ENCODE results near the gene ANKRD28. TPM values are rescaled to one million over a fixed set of nuclear protein-coding genes. Genes with fewer than 3 reads are reported as not detected.

The ANKRD28 gene
- total and polyA plus RNA-seq, 2 of the 13 experiments (the other 11 are each of a cell fraction or from before 2014, with no cell fraction given), result 21.0 to 28.9 TPM

DNA sequence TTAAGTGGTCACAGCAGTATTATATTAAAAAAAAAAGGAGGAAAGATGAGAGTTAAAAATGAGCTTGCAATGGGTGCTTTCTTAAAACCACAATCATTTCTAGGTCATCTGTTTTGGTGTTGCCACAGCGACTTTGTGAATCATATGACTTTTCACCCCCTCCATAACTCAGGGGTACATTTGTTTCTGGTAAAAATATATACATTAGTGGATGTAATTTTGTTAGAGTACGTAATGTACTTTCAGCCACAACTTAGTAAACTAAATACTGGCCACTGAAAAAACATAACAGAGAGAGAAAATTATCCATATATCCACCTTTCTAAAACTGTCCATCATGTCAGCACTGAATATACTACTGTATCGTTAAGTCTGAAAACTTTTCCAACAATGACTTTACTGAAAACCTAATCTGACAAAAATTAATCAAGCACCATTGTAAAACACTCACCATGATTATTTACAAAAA, 3.4 kb downstream of the ANKRD28 start:
- Histone ChIP-seq H3K4me3 (replicated peaks in 1 of 3; ENCODE audit: insufficient read depth in 1 of 3, low read depth in 2 of 3, low read length in 3 of 3) (no peak overlapping the region), H4K20me1 (ENCODE audit: insufficient read depth, low read length) (0 out of 2 replicates have a peak, but pooled peaks cover 3% of the 10 kb centered on the region), H3K27me3 (ENCODE audit: control insufficient read depth in 1 of 2, insufficient read depth in 2 of 2, low read length in 2 of 2) (no peaks in the 10 kb centered on the region; a peak in 1 of 5 replicates), H2AFZ (ENCODE audit: low read length) (no peak overlapping the region), H3K4me1 (ENCODE audit: insufficient read depth, low read length) (peaks cover 42% of the 10 kb centered on the region), H3K4me2 (ENCODE audit: low read depth, low read length) (no peak overlapping the region), H3K27ac (ENCODE audit: extremely low read length, insufficient read depth, low read length) (no peak overlapping the region), H3K9ac (ENCODE audit: insufficient read depth, low read depth, low read length) (no peak overlapping the region), H3K9me3 (ENCODE audit: low read length) (no peaks in the 10 kb centered on the region), H3K79me2 (ENCODE audit: insufficient read depth, low read length) (peaks cover 30% of the 10 kb centered on the region), H3K36me3 (replicated peaks in 1 of 2; ENCODE audit: control insufficient read depth in 1 of 2, insufficient read depth in 2 of 2, low read length in 2 of 2) (0 out of 5 replicates have a peak, but pooled peaks cover 0 to 2% of the 10 kb centered on the region in 2 experiments)
- FAIRE-seq, result no peak
- ATAC-seq, result no peak
- intact Hi-C loops (cut with micrococcal nuclease; ENCODE audit: unreplicated experiment), result loop anchor here (10.0 kb wide), 1 partner anchor 190 kb away; the partner anchor contains the start of genes BTD and HACL1
- no peak for DNase-seq (ENCODE audit: low spot score)
- in situ Hi-C loops (cut with HindIII; ENCODE audit: extremely low pct_ligation_motif_present, low pct_unique_long_range_greater_than_20kb), result no loop called here
- TF ChIP-seq, protein P1, sequence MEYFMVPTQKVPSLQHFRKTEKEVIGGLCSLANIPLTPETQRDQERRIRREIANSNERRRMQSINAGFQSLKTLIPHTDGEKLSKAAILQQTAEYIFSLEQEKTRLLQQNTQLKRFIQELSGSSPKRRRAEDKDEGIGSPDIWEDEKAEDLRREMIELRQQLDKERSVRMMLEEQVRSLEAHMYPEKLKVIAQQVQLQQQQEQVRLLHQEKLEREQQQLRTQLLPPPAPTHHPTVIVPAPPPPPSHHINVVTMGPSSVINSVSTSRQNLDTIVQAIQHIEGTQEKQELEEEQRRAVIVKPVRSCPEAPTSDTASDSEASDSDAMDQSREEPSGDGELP (IDR thresholded peaks at IDR 0.05; ENCODE audit: borderline replicate concordance, low read depth), result no peak
- 97% methylated on average over 3 of the region's 3 CpGs for whole genome bisulfite sequencing (ENCODE audit: low lambda C conversion rate)
- no TSS peak for BruUV-seq (replicated peaks)
- CTCF ChIA-PET (ENCODE audit: low intra/inter-chr PET ratio, low total read pairs), result no interaction called here
- POLR2A ChIA-PET, result no interaction called here

DNA sequence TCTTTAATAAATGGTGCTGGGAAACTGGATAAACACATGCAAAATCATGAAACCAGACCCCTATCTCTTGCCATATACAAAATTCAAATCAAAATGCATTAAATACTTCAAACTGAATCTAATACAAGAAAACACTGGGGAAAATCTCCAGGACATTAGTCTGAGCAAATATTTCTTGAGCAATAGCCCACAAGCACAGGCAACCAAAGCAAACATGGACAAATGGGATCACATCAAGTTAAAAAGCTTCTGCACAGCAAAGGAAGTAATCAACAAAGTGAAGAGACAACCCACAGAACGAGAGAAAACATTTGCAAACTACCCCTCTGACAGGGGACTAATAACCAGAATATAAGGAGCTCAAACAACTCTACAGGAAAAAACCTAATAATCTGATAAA, 6.3 kb downstream of the ANKRD28 start:
- H3K27ac ChIP-seq (ENCODE audit: extremely low read length, insufficient read depth, low read length), result no peak overlapping the region
- H3K27me3 ChIP-seq (ENCODE audit: control insufficient read depth in 1 of 2, insufficient read depth in 2 of 2, low read length in 2 of 2), result no peaks in the 10 kb centered on the region; a peak in 1 of 5 replicates
- H3K9ac ChIP-seq (ENCODE audit: insufficient read depth, low read depth, low read length), result no peak overlapping the region
- no peak overlapping the region for H2AFZ ChIP-seq (ENCODE audit: low read length)
- intact Hi-C loops (cut with micrococcal nuclease; ENCODE audit: unreplicated experiment), result loop anchor here (10.0 kb wide), 1 partner anchor 187 kb away; the partner anchor contains the start of genes BTD and HACL1
- H3K9me3 ChIP-seq (ENCODE audit: low read length), result no peaks in the 10 kb centered on the region
- ATAC-seq (peak; percentile 37; the same call in 1 of the 3 replicates), FAIRE-seq (peak; percentile 70), DNase-seq (ENCODE audit: low spot score) (peak; percentile 40)
- H3K36me3 ChIP-seq (replicated peaks in 1 of 2; ENCODE audit: control insufficient read depth in 1 of 2, insufficient read depth in 2 of 2, low read length in 2 of 2), result peaks cover 0 to 6% of the 10 kb centered on the region in 2 experiments; a peak in 1 of 5 replicates
- H3K4me1 ChIP-seq (ENCODE audit: insufficient read depth, low read length), result peaks cover 20% of the 10 kb centered on the region
- no TSS peak for BruUV-seq (replicated peaks)
- H4K20me1 ChIP-seq (ENCODE audit: insufficient read depth, low read length), result no peaks in the 10 kb centered on the region
- 10% methylated on average over 1 of the region's 1 CpG for WGBS (ENCODE audit: low lambda C conversion rate)
- H3K79me2 ChIP-seq (ENCODE audit: insufficient read depth, low read length), result peaks cover 22% of the 10 kb centered on the region
- in situ Hi-C loops (cut with HindIII; ENCODE audit: extremely low pct_ligation_motif_present, low pct_unique_long_range_greater_than_20kb), result no loop called here
- no peak overlapping the region; the same call in 1 of the 2 replicates for H3K4me2 ChIP-seq (ENCODE audit: low read depth, low read length)
- ChIA-PET POLR2A (no interaction called here), CTCF (ENCODE audit: low intra/inter-chr PET ratio, low total read pairs) (no interaction called here)
- H3K4me3 ChIP-seq (replicated peaks in 1 of 3; ENCODE audit: insufficient read depth in 1 of 3, low read depth in 2 of 3, low read length in 3 of 3), result no peak overlapping the region
- TF ChIP-seq CAMTA2 (CRISPR knock-in tag; IDR thresholded peaks at IDR 0.05; ENCODE audit: borderline replicate concordance) (no peak), ZBTB1 (CRISPR knock-in tag; IDR thresholded peaks at IDR 0.05; ENCODE audit: borderline replicate concordance) (no peak), ZNF878 (CRISPR knock-in tag; IDR thresholded peaks at IDR 0.05) (no peak)
- TF ChIP-seq, protein P2, sequence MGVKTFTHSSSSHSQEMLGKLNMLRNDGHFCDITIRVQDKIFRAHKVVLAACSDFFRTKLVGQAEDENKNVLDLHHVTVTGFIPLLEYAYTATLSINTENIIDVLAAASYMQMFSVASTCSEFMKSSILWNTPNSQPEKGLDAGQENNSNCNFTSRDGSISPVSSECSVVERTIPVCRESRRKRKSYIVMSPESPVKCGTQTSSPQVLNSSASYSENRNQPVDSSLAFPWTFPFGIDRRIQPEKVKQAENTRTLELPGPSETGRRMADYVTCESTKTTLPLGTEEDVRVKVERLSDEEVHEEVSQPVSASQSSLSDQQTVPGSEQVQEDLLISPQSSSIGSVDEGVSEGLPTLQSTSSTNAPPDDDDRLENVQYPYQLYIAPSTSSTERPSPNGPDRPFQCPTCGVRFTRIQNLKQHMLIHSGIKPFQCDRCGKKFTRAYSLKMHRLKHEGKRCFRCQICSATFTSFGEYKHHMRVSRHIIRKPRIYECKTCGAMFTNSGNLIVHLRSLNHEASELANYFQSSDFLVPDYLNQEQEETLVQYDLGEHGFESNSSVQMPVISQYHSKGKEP (CRISPR knock-in tag; IDR thresholded peaks at IDR 0.05), result no peak
- TF ChIP-seq, protein P3, sequence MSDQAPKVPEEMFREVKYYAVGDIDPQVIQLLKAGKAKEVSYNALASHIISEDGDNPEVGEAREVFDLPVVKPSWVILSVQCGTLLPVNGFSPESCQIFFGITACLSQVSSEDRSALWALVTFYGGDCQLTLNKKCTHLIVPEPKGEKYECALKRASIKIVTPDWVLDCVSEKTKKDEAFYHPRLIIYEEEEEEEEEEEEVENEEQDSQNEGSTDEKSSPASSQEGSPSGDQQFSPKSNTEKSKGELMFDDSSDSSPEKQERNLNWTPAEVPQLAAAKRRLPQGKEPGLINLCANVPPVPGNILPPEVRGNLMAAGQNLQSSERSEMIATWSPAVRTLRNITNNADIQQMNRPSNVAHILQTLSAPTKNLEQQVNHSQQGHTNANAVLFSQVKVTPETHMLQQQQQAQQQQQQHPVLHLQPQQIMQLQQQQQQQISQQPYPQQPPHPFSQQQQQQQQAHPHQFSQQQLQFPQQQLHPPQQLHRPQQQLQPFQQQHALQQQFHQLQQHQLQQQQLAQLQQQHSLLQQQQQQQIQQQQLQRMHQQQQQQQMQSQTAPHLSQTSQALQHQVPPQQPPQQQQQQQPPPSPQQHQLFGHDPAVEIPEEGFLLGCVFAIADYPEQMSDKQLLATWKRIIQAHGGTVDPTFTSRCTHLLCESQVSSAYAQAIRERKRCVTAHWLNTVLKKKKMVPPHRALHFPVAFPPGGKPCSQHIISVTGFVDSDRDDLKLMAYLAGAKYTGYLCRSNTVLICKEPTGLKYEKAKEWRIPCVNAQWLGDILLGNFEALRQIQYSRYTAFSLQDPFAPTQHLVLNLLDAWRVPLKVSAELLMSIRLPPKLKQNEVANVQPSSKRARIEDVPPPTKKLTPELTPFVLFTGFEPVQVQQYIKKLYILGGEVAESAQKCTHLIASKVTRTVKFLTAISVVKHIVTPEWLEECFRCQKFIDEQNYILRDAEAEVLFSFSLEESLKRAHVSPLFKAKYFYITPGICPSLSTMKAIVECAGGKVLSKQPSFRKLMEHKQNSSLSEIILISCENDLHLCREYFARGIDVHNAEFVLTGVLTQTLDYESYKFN (CRISPR knock-in tag; conservative IDR thresholded peaks at IDR 0.05), result peak; percentile 50
- TF ChIP-seq, protein P4, sequence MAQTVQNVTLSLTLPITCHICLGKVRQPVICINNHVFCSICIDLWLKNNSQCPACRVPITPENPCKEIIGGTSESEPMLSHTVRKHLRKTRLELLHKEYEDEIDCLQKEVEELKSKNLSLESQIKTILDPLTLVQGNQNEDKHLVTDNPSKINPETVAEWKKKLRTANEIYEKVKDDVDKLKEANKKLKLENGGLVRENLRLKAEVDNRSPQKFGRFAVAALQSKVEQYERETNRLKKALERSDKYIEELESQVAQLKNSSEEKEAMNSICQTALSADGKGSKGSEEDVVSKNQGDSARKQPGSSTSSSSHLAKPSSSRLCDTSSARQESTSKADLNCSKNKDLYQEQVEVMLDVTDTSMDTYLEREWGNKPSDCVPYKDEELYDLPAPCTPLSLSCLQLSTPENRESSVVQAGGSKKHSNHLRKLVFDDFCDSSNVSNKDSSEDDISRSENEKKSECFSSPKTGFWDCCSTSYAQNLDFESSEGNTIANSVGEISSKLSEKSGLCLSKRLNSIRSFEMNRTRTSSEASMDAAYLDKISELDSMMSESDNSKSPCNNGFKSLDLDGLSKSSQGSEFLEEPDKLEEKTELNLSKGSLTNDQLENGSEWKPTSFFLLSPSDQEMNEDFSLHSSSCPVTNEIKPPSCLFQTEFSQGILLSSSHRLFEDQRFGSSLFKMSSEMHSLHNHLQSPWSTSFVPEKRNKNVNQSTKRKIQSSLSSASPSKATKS (CRISPR knock-in tag; IDR thresholded peaks at IDR 0.05), result no peak

Measured in HepG2 (cell line).